SK-N-MC (cell line): ENCODE data around the gene SF3B6.

ENCODE experiments used
- EZH2 ChIP-seq: fragments of 200-600 bp; sonication (generic); IDR thresholded peaks from one replicate; pipeline ENCODE4 v1.6.1; 2017; ENCODE audit warnings: antibody characterized with exemption
- FOXP2 ChIP-seq: optimal IDR thresholded peaks from 2 replicates; pipeline ENCODE3; 2011; ENCODE audit warnings: mild to moderate bottlenecking, moderate library complexity; ENCODE audit not compliant: insufficient read depth; ENCODE audit errors: extremely low read length, control extremely low read depth
- POLR2AphosphoS5 ChIP-seq: IDR thresholded peaks from 2 replicates; pipeline ENCODE4 v1.6.1; 2012; ENCODE audit warnings: mild to moderate bottlenecking, low read depth, low read length, borderline replicate concordance

DNA sequence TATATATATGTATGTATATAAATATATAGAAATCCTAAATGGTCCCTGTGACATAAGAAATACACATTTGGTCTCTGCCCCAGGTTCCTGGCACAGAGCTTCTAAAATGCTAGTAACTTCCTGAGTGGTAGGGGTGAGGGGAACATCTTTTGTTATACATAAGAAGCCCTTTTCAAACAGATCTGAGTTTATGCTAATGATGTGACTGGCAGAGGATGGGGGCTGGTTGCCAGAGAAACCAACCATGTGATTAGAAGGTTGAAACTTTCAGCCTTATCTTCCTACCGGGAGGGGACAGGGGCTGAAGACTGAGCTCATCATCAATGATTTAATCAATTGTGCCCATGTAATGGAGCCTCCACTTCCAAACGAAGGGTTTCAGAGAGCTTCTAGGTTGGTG is 49.9 kb downstream of the SF3B6 start:
- TF ChIP-seq FOXP2 (no peak), POLR2AphosphoS5 (no peak), EZH2 (no peak)
